ENCODE measurements around the gene TRPM6. TPM values are rescaled to one million over a fixed set of nuclear protein-coding genes. Genes with fewer than 3 reads are reported as not detected.
"Not testable (repeated sequence)": the region's sequence is repeated elsewhere in the genome, so short reads cannot be mapped to it uniquely, and the experiment has no call there.

Gene TRPM6
- polyA plus RNA-seq, 3 donors, result 0.09 to 0.68 (median 0.22) TPM

GRCh38 chr9:74861773-74862474 lies 25.8 kb downstream of the TRPM6 start:
- H3K27ac ChIP-seq (ENCODE audit: low read depth, low read length), result no peak overlapping the region
- WGBS, 3 donors, result 54 to 64% (median 60%) methylated on average over 6 of the region's 6 CpGs

GRCh38 chr9:74861071-74861470 lies 26.6 kb downstream of the TRPM6 start:
- H3K27ac ChIP-seq (ENCODE audit: low read depth, low read length), result no peak overlapping the region
- WGBS, 3 donors, result 31 to 49% (median 37%) methylated on average over 3 of the region's 3 CpGs

- WGBS, 3 donors, result 91 to 93% (median 92%) methylated on average over 5 of the region's 5 CpGs
- H3K27ac ChIP-seq (ENCODE audit: low read depth, low read length), result not testable (repeated sequence)
Measured at GRCh38 chr9:74860247-74860646, 27.5 kb downstream of the TRPM6 start.

GRCh38 chr9:74859786-74860185 lies 27.9 kb downstream of the TRPM6 start:
- 55 to 70% (median 60%) methylated on average over 2 of the region's 2 CpGs for WGBS, 3 donors

GRCh38 chr9:74858751-74859414 lies 28.8 kb downstream of the TRPM6 start:
- 78 to 91% (median 82%) methylated on average over 4 of the region's 4 CpGs for WGBS, 3 donors
- no peak overlapping the region for H3K27ac ChIP-seq (ENCODE audit: low read depth, low read length)

More at GRCh38 chr9:74859786-74860185, 27.9 kb downstream of the TRPM6 start:
- H3K27ac ChIP-seq (ENCODE audit: low read depth, low read length), result no peak overlapping the region

- no peak overlapping the region for H3K27ac ChIP-seq (ENCODE audit: low read depth, low read length)
Measured at GRCh38 chr9:74856989-74857388, 30.7 kb downstream of the TRPM6 start.

- no peak overlapping the region for H3K27ac ChIP-seq (ENCODE audit: low read depth, low read length)
- WGBS, 3 donors, result 86 to 92% (median 89%) methylated on average over 6 of the region's 6 CpGs
Measured at GRCh38 chr9:74855072-74855471, 32.6 kb downstream of the TRPM6 start.

GRCh38 chr9:74853024-74853423 lies 34.7 kb downstream of the TRPM6 start:
- H3K27ac ChIP-seq (ENCODE audit: low read depth, low read length), result not testable (repeated sequence)
- WGBS, 3 donors, result 94 to 99% (median 96%) methylated on average over 30 to 36 of the region's 36 CpGs

- no peak overlapping the region for H3K27ac ChIP-seq (ENCODE audit: low read depth, low read length)
- 43 to 65% (median 59%) methylated on average over 4 of the region's 4 CpGs for WGBS, 3 donors
Measured at GRCh38 chr9:74848153-74848525, 39.6 kb downstream of the TRPM6 start.

GRCh38 chr9:74847478-74848152 lies 40.1 kb downstream of the TRPM6 start:
- WGBS, 3 donors, result 83 to 85% (median 84%) methylated on average over 5 of the region's 5 CpGs
- no peak overlapping the region for H3K27ac ChIP-seq (ENCODE audit: low read depth, low read length)

- 72 to 87% (median 87%) methylated on average over 6 of the region's 6 CpGs for WGBS, 3 donors
Measured at GRCh38 chr9:74846766-74847165, 41.0 kb downstream of the TRPM6 start.

GRCh38 chr9:74838351-74838750 lies 49.4 kb downstream of the TRPM6 start:
- 84 to 92% (median 90%) methylated on average over 4 of the region's 4 CpGs for WGBS, 3 donors
- H3K27ac ChIP-seq (ENCODE audit: low read depth, low read length), result no peak overlapping the region

More at GRCh38 chr9:74846766-74847165, 41.0 kb downstream of the TRPM6 start:
- no peak overlapping the region for H3K27ac ChIP-seq (ENCODE audit: low read depth, low read length)

- H3K27ac ChIP-seq (ENCODE audit: low read depth, low read length), result no peak overlapping the region
- WGBS, 3 donors, result 31 to 68% (median 38%) methylated on average over 1 of the region's 1 CpG
Measured at GRCh38 chr9:74824654-74825053, 63.1 kb downstream of the TRPM6 start.

GRCh38 chr9:74821636-74822035 lies 66.1 kb downstream of the TRPM6 start:
- no peak overlapping the region for H3K27ac ChIP-seq (ENCODE audit: low read depth, low read length)
- WGBS, 3 donors, result 49 to 86% (median 77%) methylated on average over 8 of the region's 8 CpGs

- WGBS, 3 donors, result 74 to 86% (median 85%) methylated on average over 2 of the region's 2 CpGs
- H3K27ac ChIP-seq (ENCODE audit: low read depth, low read length), result no peak overlapping the region
Measured at GRCh38 chr9:74817816-74818215, 69.9 kb downstream of the TRPM6 start.

GRCh38 chr9:74817281-74817810 lies 70.4 kb downstream of the TRPM6 start:
- H3K27ac ChIP-seq (ENCODE audit: low read depth, low read length), result no peak overlapping the region
- 86 to 93% (median 93%) methylated on average over 9 of the region's 9 CpGs for WGBS, 3 donors

- 77 to 87% (median 80%) methylated on average over 2 of the region's 2 CpGs for WGBS, 3 donors
- H3K27ac ChIP-seq (ENCODE audit: low read depth, low read length), result no peak overlapping the region
Measured at GRCh38 chr9:74810200-74810599, 77.5 kb downstream of the TRPM6 start.

- WGBS, 3 donors, result 28 to 50% (median 40%) methylated on average over 2 of the region's 2 CpGs
- H3K27ac ChIP-seq (ENCODE audit: low read depth, low read length), result no peak overlapping the region
Measured at GRCh38 chr9:74804018-74804385, 83.7 kb downstream of the TRPM6 start.

- WGBS, 3 donors, result 58 to 65% (median 58%) methylated on average over 4 of the region's 4 CpGs
- no peak overlapping the region for H3K27ac ChIP-seq (ENCODE audit: low read depth, low read length)
Measured at GRCh38 chr9:74803376-74804017, 84.2 kb downstream of the TRPM6 start.

All from adipose tissue (tissue), 3 donors.